Sciatic nerve (tissue), 2 donors: Measurements from ENCODE around the gene PGM2. TPM values are rescaled to one million over a fixed set of nuclear protein-coding genes. Genes with fewer than 3 reads are reported as not detected.
"Not testable (repeated sequence)": the region's sequence is repeated elsewhere in the genome, so short reads cannot be mapped to it uniquely, and the experiment has no call there.

Experiments used
- ATAC-seq: fragments of 200-7000 bp; cut with Tn5 transposase; one replicate; pipeline ENCODE4 v1.9.1; 2020; ENCODE audit warnings: mild to moderate bottlenecking, moderate library complexity
- DNase-seq: peaks from one replicate; pipeline ENCODE4 v3.0.0-alpha.2; 2020; ENCODE audit warnings: low spot score
- intact Hi-C: fragments of 100-400 bp; cut with DNase I; formaldehyde crosslinking; loops from one replicate; pipeline ENCODE4 v1.14.2; 2022
- total RNA-seq: library from RNA; stranded (reverse); fragmentation: NEBNext Ultra II Directional; extraction: Animal tissue kit (Norgen Biotek cat#: 25700); gene quantifications from one replicate; pipeline ENCODE4 v1.2.1, GENCODE V29; 2021
- donor health status: DM: no; HTN: no; CAD: no.
- donor health status: DM: no; HTN: no; CAD: no.

The PGM2 gene
- total RNA-seq, 1 donor from 2014 or later, result 21.5 TPM

DNA sequence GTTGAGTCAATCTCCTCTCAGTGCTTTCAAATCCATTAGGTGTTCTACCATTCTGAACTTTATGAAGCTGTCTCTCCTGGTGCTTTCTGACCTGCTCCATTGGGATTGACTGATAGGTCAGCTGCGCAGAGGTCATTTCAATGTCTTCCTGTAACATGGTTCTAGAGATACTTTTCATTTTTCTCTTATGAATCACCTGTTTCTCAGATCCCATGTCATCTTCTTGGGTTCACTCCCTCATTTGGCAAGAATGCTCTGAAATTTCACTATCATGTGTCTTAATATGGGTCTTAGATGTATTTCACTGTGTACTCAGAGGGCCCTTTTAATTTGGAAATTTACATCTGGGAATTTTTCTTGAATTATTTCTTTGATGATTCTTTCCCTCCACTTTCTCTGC is 13.8 kb upstream of the PGM2 start:
- ATAC-seq (no peak), DNase-seq (no peak)
- intact Hi-C loops, result no loop called here

DNA sequence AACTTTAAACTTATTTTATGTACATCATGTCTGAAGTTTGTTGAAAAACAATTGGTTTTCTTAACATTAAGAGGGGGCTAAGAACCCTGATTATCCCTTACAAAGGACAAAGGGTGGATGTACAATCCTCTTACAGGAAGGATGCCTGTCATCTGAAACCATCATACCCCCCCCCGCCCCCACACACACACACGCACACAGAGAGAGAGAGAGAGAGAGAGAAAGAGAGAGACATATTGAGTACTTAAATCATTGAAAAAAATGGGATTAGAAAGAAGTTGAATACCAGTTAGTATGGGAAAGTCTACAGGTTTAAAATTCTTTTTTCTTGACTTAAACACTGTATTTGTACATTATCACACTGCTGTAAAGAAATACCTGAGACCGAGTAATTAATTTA is 10.9 kb upstream of the PGM2 start:
- no peak for DNase-seq
- intact Hi-C loops, result no loop called here
- ATAC-seq, result no peak

DNA sequence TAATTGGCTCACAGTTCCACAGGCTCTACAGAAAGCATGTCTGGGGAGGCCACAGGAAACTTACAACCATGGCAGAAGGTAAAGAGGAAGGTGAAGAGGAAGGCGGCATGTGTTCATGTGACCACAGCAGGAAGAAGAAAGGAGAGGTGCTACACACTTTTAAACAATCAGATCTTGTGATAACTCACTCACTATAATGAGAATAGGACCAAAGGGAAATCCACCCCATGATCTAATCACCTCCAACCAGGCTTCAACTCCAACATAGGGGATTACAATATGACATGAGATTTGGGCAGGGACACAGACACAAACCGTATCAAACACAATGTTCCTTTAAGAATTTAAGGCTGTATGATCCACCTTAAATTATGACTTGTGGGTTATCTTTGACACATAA is 10.5 kb upstream of the PGM2 start:
- no peak for ATAC-seq
- no peak for DNase-seq
- intact Hi-C loops, result no loop called here

DNA sequence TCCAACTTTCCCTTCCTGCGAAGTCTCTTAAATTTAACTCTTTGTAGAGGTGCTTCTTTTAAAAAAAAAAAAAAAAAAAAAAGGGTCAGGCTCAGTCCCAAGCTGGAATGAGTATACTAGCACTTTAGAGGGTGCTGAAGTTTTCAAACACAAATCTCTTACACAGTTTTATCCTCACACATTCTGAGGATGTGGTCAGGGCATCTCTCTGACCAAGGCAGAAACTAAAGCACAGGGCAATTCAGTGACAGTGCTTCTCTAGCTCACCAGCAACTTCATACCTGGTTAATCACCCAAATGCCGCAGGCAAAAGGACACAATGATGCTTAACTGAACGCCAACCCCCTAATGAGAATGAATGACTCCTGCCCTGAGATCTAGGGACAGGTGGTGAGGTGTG is 9.8 kb upstream of the PGM2 start:
- ATAC-seq (no peak), DNase-seq (no peak)
- intact Hi-C loops, result no loop called here

DNA sequence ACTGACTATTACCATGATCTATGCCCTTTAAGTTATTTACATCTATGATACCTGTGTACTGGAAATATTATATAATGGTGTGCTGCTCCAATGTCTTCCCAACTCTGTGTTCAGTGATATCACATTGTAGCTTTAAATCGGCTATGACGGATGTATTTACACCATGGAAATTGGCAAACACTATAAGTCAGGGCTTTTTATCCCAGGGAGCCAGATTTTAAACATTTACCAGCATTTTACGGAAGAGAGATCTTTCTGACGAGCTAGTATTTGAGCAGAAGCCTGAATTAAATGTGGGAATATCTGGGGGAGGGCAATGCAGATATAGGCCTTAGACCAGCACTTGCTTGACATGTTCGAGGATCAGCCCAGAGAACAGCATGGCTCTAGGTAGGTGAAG is 7.7 kb upstream of the PGM2 start:
- ATAC-seq, result no peak
- intact Hi-C loops, result no loop called here

DNA sequence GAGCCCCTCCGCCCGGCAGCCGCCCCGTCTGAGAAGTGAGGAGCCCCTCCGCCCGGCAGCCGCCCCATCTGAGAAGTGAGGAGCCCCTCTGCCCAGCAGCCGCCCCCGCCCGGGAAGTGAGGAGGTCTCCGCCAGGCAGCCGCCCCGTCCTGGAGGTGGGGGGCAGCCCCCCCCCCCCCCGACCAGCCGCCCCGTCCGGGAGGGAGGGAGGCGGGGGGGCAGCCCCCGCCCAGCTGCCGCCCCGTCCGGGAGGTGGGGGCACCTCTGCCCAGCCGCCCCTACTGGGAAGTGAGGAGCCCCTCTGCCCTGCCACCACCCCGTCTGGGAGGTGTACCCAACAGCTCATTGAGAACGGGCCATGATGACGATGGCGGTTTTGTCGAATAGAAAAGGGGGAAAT is 6.0 kb upstream of the PGM2 start:
- intact Hi-C loops, result not testable (repeated sequence)

More for the DNA sequence above, 7.7 kb upstream of the PGM2 start:
- no peak for DNase-seq

DNA sequence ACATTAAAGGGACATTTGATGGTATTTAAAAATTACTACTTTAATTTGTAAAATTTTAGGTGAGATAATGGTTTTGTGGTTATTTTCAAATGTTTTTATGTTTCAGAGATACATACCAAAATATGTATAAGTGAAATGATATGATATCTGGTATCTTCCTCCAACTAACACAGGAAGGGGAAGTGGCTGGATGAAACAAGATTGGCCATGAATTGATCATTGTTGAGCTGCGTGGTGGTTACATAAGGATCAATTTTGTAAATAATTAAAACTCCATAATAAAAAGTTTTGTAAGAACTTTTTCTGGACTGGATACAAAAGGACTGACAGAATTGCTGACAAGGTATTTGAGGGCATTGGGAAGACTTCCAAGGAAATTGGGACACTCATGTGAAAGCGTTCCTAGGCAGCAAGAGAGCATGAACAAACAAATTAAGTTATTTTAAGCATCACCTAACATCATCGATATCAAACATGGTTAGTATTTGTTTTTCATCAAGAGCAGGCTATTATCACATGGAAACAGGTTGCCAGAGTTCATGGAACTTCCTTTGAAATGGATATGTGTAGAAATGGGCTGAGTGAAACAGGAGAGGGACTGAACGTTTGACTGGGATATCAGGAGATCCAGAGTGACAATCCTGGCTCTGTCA is 4.4 kb upstream of the PGM2 start:
- ATAC-seq (no peak), DNase-seq (no peak)
- intact Hi-C loops, result no loop called here

More for the DNA sequence above, 6.0 kb upstream of the PGM2 start:
- not testable (repeated sequence) for ATAC-seq, DNase-seq

DNA sequence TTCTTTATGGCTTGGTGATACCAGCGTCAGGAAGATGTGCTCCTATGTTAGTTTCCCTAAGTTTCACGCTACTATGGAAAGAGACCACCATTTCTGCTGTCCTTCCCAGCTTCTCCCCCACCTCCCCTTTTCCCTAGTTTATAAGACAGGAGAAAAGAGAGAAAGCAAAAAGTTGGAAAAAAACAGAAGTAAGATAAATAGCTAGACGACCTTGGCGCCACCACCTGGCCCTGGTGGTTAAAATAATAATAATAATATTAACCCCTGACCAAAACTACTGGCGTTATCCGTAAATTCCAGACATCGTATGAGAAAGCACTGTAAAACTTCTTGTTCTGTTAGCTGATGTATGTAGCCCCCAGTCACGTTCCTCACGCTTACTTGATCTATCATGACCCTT is 985 bp upstream of the PGM2 start:
- ATAC-seq, intact Hi-C loops: not testable (repeated sequence)

DNA sequence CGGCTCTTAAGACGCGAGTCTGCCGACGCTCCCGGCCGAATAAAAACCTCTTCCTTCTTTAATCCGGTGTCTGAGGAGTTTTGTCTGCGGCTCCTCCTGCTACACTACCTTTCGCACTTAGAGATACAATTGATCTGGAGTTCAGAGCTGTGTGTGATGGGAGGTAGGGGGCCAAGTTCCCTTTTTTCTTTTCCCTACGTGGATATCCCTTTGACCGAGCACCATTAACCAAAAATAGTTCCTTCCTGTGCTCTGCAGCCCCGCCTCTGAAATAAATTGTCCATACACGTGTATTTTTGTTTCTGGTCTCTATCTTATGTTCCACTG is 555 bp upstream of the PGM2 start:
- intact Hi-C loops, result no loop called here
- ATAC-seq (peak; percentile 27), DNase-seq (no peak)

More for the DNA sequence above, 985 bp upstream of the PGM2 start:
- not testable (repeated sequence) for DNase-seq

DNA sequence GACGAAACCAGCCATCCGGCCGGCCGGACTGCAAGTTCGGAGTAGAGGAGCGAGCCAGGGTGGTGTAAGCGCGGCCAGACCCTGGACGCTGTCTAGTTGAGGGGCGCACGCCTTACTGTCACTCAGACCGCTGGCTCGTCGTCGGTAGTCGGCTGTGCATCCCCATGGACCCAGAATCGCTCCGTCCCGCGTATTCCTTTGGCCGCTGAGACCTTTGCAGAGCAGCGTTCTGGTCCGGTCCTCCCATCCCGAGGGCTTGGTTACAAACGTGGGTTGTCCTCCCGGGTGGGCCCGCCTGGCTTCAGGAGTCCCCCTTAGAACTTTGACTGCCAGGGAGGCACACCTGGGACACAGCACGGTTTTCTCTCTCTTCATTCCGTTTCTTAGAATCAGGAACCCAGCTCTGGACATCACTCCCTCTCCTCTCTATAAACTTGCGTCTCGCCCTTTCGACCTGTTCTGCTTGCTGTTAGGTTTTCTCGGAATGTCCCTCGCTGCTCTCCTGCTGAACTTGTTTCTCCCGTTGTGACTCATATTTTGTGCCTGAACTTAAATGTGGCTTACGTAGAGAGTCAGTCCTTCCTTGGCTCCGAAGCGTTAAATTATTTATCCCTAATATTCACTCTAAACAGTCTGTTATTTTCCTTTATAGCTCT is 672 bp downstream of the PGM2 start:
- intact Hi-C loops, result no loop called here
- DNase-seq (no peak), ATAC-seq (peak; percentile 52)

DNA sequence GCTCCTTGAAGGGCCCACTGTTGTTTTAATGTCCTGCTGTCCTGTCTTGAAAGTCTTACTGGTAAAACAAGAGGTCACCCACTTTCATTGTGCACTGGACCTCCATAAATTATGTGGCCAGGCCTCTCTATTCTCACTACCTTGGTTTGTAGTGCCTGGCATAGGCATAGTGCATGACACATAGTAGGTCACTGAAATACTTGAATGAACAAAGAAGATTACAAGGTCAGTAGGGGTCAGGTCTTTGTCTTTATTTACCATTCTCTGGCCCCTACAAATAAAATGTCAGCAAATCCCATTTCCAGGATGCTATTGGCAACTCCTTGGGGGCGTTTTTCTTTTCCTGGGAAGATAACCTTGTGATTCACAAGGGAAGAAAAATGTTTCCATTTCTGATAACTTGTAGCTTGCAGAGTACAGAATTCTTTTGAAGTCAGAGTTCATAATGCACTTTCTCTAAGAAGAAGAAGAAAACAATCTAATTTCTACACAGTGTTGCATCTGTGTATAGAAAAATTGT is 1.4 kb downstream of the PGM2 start:
- DNase-seq, result no peak
- ATAC-seq, result no peak
- intact Hi-C loops, result no loop called here

DNA sequence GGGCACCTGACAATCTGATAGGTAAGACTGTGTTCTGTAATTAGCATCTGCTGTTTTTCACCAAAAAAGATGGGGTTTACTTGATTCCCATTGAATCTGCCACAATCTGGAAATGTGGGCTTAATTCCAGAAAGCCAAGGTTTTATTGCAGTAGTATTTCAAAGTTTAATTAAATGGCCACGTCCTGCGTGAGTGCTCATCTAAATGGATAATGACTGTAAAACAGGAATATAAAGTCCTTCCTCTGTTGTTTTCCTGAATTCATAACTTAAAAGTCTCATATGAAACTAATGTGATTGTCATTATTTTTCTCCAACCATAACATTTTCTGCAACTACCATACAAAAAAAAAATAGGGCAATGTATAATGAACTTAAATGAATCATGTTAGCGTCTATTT is 2.4 kb downstream of the PGM2 start:
- intact Hi-C loops, result no loop called here
- no peak for DNase-seq
- no peak for ATAC-seq

DNA sequence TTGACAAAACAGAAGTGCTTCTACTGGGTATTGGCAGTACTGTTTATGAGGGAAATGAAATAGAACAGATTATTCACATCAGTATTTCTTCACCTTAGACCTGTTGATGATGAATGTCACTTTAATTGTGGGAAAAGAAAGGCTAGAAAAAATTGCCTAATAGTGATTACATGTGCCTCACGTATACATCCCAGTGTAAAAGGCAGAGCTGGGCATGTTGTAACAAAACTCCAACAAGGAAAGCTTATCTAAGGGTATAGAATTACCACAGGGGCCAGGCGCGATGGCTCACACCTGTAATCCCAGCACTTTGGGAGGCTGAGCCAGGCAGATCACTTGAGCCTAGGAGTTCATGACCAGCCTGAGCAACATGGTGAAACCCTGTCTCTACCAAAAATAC is 4.2 kb downstream of the PGM2 start:
- DNase-seq (no peak), ATAC-seq (no peak)
- intact Hi-C loops, result no loop called here

DNA sequence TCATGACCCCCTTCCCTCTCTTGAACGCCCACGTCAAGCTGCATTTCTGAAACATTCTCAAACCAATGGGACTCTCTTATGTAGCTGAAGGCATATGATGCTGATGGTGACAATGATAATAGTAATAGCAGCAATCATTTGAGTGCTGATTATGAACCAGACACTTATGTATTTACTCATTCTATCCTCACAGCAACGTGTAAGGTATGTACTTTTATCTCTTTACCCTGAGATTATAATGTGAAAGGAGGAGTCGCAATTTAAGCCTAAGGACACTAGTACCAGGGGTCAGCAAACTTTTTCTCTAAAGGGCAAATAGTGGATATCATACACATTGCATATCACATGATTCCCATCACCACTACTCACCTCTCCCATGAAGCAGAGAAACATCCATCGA is 8.5 kb downstream of the PGM2 start:
- intact Hi-C loops, result no loop called here
- no peak for DNase-seq
- ATAC-seq, result no peak

DNA sequence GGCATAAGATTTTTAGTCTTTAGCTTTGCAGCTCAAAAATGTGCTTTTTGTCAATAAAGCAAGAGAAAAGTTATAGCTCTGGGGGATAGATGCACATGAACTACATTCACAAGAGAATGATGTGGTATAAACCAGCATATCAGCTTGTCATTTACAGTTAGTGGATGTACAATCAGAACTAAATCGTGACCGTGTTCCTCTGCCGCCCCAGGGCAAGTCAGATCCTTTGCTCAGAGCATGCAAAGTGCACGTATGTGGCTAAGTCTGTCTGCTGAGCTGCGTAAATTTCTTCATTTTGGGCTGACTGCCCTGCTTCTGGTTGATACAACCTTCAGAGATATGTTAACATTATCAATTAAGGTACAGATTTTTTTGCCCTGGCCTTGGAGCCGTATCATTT is 9.3 kb downstream of the PGM2 start:
- no peak for ATAC-seq

DNA sequence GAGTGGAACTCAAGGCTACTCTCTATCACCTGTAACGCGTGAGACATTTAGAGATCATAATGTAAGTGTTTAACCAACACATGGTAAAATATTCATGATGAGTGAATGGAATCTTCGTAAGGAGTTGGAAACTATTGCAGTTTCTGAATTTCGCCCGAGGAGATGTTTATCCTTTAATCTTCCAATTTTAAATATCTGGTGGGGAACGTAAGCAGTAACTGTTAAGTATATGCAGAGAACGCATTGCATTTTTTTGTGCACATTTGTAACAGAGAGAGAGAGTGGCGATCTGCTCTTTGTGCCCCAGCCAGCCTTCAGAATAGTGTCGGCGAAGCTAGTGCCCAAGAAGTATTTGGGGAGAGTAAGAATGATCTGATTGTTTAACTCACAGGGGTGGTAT is 9.8 kb downstream of the PGM2 start:
- DNase-seq (no peak), ATAC-seq (no peak)
- intact Hi-C loops, result no loop called here

More for the DNA sequence above, 9.3 kb downstream of the PGM2 start:
- DNase-seq, result no peak
- intact Hi-C loops, result no loop called here

DNA sequence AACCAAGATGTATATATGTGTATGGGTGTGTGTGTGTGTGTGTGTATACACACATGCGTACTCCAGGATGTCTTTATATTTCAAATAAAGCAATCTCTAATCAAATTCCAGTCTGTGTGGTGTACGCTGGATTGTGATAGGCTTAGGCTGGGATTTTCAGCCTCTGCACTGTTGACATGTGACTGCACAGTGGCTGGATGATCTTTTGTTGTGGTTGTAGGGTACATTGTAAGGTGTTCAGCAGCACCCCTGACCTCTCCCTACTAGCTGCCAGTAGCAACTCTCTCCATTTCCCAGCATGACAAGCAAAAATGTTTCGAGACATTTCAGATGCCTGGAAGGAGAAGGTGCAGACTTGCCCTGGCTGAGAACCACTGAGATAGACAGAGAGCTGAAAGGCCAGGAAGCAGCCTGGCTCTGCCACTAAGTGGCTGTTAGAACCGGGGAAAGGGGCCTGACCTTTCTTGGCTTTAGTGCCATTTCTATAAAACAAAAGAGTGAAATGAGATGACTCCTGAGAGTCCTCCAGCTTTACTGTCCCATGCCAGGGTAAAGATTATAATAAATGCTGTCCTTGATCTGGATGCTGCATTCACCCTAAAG is 10.5 kb downstream of the PGM2 start:
- DNase-seq (no peak), ATAC-seq (no peak)
- intact Hi-C loops, result no loop called here

DNA sequence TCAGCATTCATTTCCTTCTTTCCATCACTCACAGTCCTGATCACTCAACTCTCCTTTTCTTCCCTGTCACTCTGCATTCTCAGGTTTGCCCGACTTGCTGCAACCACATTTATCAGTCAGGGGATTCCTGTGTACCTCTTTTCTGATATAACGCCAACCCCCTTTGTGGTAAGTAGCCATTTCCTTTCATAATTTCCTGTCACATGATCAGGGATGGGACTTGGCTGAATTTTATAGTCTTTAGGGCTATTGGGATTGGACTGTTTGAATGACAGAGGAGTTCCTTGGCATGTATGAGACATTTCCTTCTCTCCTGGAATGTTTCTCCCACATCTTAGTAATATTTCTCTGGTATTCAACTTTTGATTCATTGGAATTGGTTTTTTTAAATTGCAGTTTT is 11.0 kb downstream of the PGM2 start:
- DNase-seq (no peak), ATAC-seq (no peak)
- intact Hi-C loops, result no loop called here

DNA sequence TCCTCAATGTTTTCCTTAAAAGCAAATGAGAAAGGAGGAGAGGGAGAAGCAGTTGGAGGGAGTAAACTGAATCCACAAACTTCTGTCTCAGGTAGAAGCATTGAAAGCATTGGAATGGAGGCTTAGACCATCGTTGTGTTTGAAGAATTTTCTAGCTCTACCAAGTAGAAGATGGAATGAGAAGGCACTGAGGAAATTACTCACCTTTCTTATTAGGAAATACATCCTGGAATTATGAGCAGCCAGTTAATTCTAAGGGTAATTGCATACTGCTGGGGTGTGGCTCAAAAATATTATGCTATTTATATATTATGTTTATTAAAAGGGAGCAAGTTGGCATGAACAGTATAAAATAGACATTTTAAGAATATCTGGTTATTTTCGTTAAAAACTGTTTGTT is 12.9 kb downstream of the PGM2 start:
- intact Hi-C loops, result no loop called here
- ATAC-seq (no peak), DNase-seq (no peak)

DNA sequence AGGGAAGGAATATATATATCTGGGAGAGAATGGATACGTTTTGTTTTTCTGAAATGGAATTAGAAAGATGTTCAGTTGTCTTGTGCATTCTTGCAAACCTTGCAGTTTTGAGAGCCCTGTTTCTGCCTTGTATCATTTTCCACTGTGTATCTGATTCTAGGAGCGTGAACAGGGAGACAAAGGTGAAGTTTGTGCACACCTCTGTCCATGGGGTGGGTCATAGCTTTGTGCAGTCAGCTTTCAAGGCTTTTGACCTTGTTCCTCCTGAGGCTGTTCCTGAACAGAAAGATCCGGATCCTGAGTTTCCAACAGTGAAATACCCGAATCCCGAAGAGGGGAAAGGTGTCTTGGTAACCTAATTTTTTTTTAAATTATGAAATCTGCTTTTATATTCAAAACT is 17.7 kb downstream of the PGM2 start:
- ATAC-seq (no peak), DNase-seq (no peak)
- intact Hi-C loops, result no loop called here

DNA sequence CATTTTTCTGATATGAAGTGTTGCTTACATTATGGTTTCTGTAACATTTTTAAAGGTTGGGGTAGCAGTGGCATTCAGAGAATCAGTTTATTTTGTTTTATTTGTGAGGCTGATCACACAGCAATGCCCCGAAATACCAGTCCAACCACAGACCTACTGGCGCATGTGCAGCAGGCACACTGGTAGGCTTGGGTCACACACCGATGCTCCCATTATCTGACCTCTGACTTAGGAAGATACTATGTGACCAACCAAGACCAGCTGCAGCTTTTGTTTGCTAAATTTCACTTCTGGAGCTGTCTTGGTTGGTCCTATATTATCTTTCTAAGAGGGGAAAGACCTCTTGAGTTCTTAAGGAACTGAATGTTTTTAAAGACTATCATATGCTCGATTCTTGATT is 18.7 kb downstream of the PGM2 start:
- intact Hi-C loops, result no loop called here
- DNase-seq (no peak), ATAC-seq (no peak)
